Measurements from ENCODE around the gene SOBP. TPM values are rescaled to one million over a fixed set of nuclear protein-coding genes. Genes with fewer than 3 reads are reported as not detected.

SOBP gene
- total RNA-seq, 1 donor from 2014 or later = 11.0 TPM

- no peak for DNase-seq (ENCODE audit: low spot score)
Measured at GRCh38 chr6:107584726-107585125, 94.8 kb downstream of the SOBP start.

DNA sequence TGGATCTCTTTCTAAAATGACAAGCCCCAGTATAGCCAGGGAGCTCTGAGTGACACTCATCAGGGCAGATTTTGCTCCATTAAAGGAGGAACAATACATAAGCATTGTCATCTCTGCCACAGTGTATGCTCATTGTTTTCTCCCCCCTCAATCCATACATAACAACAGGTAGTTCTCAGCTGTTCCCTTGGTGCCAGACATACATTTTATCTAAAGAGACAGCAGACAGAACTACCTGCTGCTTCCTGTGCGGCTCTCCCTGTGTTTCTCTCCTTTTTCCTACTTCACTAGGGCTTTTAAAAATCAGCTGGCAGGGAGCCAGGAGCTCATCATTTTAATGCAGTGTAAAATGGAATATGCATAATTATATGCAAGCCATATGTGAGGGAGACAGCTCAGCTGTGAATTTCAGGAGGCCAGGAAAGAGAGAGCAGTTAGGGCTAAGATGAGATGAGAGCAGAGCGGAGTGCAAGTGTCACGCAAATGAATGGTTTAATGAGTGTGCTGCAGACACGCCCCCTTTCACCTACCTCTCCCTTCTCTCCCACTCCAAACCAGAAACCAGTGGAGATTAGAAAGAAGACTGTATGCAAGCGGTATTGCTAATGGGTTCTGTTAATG, 96.0 kb downstream of the SOBP start:
- DNase-seq (ENCODE audit: low spot score) = no peak

- DNase-seq (ENCODE audit: low spot score) = no peak
Measured at GRCh38 chr6:107587451-107587850, 97.5 kb downstream of the SOBP start.

- DNase-seq (ENCODE audit: low spot score) = no peak
Measured at GRCh38 chr6:107589199-107589598, 99.3 kb downstream of the SOBP start.

GRCh38 chr6:107589934-107590333, 100.0 kb downstream of the SOBP start:
- no peak for DNase-seq (ENCODE audit: low spot score)

DNA sequence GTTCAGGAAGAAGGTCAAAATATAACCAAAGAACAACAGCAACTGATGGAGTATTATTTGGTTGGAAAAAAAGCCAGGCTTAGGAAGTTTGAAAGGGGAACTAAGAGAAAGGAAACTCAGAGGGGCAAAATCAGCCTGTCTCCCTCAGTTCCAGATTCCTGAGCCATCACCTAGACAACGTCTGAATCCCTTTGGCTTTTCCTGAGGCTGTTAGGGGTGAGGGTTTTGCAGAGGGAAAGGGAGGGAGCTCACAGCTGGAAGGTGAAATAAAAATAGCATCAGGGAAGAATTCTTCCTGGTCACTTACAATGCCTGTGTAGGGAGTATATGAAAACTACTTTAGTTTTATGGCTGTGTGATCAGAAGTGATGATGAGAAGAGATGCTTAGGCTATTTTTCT, 100.5 kb downstream of the SOBP start:
- no peak for DNase-seq (ENCODE audit: low spot score)

- no peak for DNase-seq (ENCODE audit: low spot score)
Measured at GRCh38 chr6:107591346-107591745, 101.4 kb downstream of the SOBP start.

- no peak for DNase-seq (ENCODE audit: low spot score)
Measured at GRCh38 chr6:107592806-107593205, 102.9 kb downstream of the SOBP start.

DNA sequence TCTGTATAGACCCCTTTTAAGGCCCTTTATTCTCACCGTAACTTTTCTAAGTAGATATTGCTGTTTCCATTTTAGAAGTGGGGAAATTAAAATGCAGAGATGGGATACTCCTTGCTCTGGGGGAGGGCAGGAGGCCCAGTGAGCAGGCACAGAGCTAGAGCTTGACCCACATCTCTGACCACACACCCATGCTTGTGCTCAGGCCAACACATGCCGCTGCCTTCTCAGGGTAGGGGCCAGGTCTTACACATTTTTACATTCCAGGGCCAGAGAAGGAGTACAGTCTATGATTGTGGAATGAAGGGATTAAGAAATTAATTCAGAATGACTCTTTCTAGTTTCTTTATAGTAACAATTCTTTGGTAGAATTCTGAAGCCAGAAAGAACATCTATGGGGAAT, 104.8 kb downstream of the SOBP start:
- no peak for DNase-seq (ENCODE audit: low spot score)

DNA sequence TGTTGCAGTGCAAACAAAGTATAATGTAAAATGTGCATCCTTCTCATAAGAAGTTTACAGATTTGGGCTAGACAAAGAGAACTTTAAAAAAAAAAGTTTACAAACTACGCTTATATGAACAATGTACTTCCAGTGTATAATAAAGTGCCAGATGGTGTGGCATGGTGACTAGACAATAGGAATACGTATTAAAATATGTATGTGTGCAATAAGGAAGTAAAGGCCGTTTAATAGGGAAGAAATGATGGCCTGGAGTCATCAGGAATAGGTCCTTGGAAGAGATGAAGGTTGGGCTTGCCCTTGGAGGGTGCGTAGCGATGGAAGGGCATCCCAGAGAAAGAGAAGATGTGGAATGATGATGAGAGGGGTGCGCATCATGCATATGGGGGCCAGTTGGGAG, 108.2 kb downstream of the SOBP start:
- no peak for DNase-seq (ENCODE audit: low spot score)

DNA sequence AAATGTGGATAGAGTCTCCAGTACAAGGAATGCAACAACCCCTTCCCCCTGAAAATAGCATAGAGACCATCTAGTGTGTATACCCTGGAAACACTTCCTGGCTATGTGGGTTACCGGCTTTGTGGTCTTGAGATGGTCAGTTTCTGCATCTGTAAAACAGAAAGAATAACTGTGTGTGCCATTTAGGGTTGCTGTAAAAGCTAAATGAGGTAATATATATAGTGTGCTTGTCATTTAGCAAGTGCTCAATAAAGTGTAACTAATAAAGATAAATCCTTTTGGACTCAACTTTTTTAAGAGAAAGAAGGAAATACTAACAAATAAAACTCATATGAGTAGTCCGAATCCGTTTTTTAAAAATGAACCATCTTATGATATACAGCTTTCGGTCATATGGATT, 109.1 kb downstream of the SOBP start:
- no peak for DNase-seq (ENCODE audit: low spot score)

- no peak for DNase-seq (ENCODE audit: low spot score)
Measured at GRCh38 chr6:107600121-107600520, 110.2 kb downstream of the SOBP start.

DNA sequence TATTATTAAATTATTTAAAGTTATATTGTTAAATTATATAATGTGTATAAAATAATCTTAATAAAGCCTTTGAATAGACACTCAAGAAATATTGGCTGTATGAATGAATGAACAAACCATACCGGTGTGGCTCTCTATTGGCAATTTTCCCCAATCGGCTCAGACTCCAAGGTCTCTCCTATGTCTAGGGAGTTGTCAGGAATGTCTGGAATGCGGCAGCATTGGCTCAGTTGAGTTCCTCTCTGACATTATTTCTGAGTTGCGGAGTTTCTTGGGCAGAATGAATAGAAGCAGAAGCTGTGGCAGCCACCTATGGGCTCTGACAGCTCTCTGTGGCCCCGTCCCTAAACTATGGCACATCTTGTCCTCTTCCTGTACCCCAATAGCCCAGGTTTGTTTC, 111.0 kb downstream of the SOBP start:
- no peak for DNase-seq (ENCODE audit: low spot score)

DNA sequence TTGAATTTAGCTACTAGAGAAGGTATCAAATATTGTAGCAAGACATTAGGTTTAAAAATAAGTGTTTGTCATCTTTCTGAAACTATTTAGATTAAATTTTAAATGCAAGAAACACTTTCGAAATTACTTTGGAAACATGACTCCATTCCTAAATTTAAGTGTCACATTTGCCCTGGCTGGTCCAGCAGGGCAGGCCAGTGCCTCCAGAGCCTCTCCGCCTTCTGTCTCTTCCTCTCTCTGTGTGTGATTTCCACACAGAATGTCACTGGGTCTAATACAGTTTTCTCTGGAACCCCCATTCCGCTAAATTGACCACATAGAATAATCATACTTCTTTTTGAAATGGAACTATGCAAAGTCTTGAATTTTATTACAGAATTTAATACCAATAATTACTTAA, 111.5 kb downstream of the SOBP start:
- no peak for DNase-seq (ENCODE audit: low spot score)

- DNase-seq (ENCODE audit: low spot score) = no peak
Measured at GRCh38 chr6:107602321-107603005, 112.5 kb downstream of the SOBP start.

DNA sequence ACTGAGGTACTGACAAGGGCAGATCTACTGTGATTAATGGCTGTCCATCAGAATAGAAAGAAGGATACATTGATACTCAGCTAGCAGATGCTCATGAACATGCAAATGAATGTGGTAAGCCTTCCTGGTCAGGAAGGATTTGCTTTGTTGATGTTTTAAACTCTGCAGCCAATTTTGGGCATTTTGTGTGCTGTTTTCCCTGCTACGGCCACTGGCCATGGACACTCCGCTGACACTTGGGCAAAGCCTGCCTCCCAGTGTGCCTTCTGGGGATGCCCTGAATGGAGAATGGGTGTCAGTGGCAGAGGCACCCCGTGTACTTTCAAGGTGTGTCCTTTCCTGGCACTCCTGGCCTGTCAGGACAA, 113.1 kb downstream of the SOBP start:
- no peak for DNase-seq (ENCODE audit: low spot score)

DNA sequence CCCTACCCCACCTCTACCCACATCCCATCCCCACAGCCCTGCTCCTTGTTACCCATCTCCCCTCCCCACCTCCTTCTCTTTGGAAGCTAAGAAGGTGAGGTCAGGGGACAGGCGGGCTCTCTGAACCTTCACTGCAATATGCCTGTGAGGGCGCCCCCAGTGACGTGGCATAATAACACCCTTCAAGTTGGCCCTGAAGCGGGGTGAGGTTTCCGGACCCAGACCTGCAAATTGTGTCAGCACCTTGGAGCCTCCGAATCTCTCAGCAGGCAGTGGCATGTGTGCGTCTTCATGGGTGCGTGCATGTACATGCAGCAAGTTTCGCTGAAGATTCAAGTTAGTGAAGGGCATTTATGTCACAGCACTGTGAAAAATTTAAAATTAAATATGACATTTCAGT, 114.6 kb downstream of the SOBP start:
- DNase-seq (ENCODE audit: low spot score) = no peak

DNA sequence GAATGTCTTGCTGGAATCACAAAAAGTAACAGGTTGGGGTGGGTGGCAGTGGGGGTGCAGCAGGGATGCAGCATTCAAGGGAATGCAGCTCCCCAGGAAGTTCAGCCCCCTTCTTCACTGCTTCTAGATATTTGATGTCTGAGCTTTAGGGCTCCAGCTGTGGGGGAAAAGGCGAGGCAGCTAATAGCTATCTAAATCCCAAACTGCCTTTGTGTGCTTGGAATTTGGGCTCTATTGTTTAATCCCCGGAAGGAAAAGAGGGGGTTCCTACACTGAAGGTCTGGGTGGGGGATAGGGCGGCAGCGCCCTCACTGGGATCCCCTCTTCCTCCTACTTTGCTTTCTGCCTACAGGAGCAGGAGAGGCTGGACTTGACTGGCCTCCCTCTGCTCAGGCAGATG, 116.5 kb downstream of the SOBP start:
- no peak for DNase-seq (ENCODE audit: low spot score)

DNA sequence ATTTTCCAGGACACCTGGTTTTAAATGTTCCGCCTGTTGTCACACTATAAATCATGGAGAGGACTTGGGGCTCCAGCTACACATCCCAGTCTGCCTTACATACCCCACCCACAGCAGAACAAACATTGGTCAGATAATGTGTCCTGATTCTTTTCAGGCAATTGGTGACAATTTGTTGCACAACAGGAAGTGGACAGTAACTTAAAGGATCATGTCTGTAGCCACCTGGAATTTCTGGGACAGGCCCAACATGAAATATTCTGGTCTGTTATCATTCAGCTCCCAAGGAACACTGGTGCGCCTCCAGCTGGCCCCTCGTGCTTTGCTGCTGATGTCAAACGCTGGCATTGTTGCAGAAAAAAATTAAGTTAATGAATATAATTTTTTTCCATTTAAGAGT, 117.2 kb downstream of the SOBP start:
- no peak for DNase-seq (ENCODE audit: low spot score)

DNA sequence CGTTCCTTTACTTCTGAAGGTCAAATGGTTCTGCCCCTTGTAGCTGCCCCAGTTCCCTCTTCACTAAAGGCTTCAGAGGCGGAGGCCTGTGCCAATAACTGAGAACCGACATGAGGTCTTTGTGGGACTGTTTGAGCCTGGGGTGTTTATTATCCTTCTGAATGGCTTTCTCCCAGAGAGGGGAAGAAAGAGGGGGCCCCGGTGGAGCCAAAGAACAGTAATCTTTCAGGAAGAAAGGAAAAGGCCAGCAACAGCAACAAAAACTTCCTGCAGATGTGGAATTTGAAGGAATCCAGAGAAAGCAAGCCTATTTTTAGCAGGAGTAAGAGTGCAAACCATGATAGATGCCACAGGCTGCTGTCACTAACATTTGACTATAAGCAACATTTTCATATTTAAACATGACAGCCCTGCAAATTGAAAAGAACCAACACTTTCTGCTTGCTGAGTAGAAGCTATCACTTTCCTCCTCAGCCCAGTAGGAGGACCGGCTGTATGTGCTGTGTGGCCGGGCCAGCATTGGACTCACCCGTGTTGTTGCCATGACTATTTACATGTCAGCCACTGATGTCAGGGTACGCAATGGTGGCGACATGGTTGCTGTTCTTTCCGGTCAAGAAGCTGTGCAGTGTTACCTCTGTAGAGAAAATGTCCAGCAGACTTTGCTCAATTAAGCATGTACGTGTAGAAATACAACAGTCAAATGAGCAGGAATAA, 121.3 kb downstream of the SOBP start:
- DNase-seq (ENCODE audit: low spot score) = no peak

DNA sequence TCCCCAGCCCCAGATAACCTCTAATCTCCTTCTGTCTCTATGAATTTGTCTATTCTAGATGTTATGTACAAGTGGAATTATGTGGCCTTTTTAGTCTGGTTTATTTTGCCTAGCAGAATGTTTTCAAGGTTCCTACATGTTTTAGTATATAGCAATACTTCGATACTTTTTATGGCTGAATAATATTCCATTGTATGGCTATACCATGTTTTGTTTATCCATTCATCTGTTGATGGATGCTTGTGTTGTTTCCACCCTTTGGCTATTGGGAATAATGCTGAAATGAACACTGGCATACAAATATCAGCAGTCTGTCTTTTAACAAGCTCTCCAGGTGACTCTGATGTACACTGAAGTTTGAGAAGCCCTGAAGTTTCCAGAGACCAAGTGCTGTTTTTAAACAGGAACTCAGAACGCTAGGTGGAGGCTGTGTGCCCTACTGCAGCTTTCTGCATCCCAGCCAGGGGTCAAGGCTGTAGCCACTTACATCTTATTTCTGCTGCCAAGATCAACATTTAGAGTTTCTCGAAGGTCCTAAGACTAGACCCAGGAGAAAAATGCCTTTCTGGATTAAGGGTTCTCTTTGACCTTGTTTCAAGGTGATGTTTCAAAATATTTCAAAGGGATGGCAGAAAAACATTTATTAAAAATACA, 123.0 kb downstream of the SOBP start:
- DNase-seq (ENCODE audit: low spot score) = no peak

DNA sequence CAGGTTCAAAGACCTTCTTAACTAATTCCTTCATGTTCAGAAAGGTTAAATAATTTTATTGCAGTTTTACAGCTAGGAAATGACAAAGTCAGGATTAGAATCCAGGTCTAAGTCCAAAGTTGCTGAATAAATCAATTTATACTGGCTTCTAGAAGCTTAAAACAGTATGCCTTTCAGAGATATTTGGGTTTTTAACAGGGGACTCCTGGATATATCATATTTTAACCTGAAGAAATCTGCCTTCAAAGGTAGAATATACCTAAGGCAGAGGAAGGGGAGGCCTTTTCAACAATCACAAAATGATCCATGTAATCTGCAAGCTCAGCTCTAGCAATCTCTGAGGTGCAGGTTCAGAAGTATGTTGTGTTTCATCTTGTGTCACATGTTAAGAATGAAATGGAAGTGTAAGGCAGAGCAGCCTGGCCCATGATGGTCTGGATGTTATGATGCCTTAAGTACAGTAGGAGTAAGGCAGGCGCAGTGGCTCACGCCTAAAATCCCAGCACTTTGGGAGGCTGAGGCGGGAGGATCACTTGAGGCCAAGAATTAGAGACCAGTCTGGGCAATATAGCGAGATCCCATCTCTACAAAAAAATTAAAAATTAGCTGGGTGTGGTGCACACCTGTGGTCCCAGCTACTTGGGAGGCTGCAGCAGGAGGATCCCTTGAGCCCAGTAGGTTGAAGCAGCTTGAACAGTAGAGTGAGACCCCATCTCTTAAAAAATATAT, 123.9 kb downstream of the SOBP start:
- no peak for DNase-seq (ENCODE audit: low spot score)
